Measurements from ENCODE around the gene ME3.
A peak's percentile ranks its signal among the peaks of the same experiment; 100 is the strongest.

Gene ME3
- total RNA-seq: 3.2 to 10.2 (median 4.3) reads per million in 4 donors

DNA sequence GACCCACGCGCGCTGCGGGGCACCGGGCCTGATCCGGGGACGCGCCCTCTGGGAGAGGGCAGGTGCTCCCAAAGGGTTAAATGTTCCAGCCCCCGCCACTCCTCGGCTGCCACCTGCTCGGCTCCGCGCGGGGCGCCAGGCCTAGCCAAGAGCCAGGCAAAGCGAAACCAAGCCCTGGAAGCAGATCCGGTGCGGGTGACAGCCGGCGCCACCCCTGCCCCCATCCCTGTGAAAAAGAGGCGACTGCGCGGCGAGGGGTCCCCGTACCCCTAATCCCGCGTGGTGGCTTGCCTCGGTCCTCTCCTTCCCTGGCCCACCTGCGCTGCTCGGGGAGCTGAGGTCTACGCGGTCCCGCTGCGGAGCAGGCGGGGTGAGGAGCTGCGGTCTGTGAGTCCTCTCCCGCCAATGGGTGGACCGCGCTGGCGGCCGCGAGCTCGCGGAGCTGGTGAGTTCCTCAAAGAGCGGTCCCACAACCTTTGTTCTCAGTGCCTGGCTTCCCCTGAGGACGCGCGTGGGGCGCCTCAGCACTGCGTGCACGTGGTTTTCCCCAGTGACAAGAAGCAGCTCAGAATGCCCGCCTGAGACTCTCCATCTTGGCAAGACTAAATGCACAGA lies at the start of gene ME3:
ME3 (minus strand) TSS at position 610 of the 615 bp plus-strand sequence.
- peak; percentile 7 to 60 (median 19) for DNase-seq

DNA sequence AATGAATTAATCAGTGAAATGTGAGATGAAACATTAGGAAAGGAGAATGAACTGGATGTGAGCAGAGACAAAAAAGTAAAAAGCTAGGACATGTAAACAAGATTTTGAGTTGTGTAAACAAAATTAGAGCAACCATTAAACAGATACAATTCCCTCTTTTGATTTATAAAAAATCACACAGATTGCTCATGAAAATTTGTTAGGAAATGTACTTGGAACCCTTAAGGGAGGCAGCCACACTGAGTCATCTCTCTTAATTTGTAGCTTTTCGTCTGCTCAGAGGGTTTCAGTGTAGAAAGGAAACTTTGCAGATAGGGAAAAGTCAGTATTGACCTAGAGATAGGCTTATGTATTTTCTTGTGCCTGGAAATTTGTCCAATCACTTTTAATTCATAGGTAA lies 49.6 kb upstream of the ME3 start:
- DNase-seq: no peak

- DNase-seq: no peak
Measured at GRCh38 chr11:86720546-86720945, 48.1 kb upstream of the ME3 start.

DNA sequence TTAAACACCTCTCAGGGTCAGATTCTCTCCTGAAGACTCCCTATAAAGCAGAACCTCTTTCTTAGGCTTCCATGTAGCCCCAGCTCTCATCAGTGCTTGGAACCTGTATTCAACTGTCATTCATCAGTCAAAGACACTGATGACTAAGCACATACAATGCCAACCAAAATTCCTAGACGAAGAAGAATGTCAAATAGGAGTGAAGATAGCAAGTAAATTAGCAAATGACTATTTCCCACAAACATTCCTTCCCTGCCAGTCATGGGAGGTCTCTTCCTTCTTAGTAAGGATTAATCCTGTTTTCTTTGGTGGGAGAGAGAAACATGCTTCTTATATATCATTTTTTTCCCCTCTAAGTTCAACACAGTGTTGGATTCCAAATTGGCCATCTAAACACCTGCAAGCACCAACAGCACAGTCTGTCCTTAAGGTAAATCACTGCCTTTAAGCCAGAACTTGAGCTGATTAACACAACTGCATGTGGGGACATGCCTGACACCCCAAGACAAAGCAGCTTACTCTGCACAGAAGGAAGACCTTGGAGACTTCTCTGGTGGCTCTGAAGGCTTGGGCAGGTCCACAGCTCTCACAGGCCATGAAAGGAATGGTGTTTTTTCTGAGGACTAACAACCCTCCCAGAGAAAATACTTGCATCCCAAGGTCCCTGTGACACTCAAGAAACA lies 47.5 kb upstream of the ME3 start:
- no peak for DNase-seq

- DNase-seq: no peak
Measured at GRCh38 chr11:86718999-86719398, 46.6 kb upstream of the ME3 start.

DNA sequence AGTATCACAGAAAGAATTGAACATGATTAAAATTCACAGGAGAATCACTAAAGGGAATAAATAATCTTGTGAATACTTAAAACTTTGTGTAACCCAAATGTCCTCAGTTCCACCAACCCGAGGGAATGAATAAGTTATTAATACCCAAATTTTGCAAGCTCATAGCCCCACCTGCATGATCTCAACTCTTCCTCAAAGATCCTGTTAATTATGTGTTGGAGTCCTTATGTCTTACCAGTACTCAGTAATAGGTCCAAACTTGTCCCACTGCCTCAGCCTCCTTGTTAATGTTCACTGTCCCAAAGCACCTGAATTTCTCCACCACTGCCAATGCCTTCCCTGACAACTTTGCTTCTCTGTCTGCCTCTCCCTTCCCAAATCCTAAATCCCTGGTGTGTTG lies 46.1 kb upstream of the ME3 start:
- DNase-seq: no peak

DNA sequence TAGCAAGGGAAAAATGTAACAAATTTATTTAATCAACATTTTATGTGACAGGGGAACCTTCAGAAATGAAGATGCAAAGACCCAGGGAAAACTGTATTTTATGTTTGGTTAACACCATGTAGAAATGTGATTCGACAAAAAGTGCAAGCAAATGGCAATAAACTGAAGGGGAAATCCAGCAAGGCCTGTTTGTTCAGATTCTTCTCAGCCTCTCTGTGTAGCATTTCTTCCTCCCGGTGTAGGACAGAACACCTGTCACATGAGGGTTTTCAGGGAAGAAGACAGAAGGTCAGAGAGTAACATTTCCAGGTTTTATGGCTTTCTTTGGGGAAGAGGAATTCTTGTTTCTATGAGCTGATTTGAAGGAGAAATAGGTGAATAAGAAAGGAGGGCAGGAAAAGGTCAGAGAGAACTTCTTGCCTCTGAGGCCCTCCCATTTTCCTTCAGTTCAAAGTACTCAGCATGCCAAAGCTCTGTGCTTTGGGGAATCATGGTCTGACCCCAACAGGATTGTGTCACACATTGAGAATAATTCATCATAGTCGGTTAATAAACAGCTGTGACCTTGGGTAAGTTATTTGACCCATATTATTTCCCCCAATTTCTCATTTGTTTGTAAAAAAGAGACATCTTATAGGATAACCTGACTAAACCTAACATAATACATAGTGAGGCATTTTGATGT lies 45.5 kb upstream of the ME3 start:
- no peak for DNase-seq

- no peak for DNase-seq
Measured at GRCh38 chr11:86715611-86716010, 43.2 kb upstream of the ME3 start.

GRCh38 chr11:86713552-86713951 lies 41.1 kb upstream of the ME3 start:
- DNase-seq: no peak

DNA sequence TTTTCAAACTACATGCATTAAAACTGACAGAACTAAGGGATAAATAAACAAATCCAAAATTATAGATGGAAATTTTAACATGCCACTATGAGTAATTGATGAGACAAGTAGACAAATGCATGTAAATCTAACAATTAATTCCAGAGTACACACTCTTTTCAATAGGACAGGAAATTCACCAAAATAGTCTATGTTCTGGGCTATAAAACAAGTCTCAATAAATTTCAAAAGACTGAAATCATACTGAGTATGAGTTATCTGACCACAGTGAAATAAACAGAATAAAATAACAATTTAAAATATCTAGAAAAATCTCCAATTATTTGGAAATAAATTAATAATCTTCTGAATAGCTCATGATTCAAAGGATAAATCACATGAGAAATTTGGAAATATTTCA lies 38.5 kb upstream of the ME3 start:
- no peak for DNase-seq

GRCh38 chr11:86708669-86709068 lies 36.3 kb upstream of the ME3 start:
- no peak for DNase-seq

DNA sequence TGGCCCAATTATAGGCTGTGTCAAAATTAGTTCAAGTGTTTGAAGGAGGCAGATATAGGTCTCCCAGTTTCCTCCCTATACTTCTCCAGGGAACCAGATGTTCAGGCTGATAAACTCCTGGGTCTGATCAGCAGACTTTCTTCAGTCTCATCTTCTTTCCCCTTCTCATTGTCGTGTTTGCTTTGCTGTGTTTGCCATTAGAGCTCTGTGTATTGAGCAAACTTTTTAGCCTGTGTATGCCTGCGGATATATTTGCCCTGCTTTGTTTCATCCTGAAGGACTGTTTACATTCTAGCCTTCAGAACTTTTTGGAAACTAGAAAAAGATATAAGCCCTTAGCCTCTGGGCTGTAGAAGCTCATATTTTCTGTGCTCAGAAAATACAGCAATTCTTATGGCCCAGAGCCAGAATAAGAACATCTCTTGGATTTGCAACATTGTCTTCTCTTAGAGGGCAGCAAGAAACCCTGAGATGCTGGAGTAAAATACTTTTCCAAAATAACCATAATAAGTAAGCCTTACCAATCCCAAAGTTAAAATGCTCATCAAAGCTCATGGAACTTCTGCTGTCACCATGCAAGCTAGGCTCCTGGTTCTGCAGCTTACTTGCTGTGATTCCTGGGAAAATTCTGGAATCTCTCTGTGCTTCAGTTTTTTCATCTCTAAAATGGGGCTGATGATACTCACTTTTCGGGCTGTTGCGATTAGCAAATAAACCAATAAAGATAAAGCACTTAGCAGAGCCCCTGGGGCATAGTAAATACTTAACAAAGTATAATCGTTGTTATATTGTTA lies 34.1 kb upstream of the ME3 start:
- DNase-seq: no peak

- no peak for DNase-seq
Measured at GRCh38 chr11:86704710-86705109, 32.3 kb upstream of the ME3 start.

DNA sequence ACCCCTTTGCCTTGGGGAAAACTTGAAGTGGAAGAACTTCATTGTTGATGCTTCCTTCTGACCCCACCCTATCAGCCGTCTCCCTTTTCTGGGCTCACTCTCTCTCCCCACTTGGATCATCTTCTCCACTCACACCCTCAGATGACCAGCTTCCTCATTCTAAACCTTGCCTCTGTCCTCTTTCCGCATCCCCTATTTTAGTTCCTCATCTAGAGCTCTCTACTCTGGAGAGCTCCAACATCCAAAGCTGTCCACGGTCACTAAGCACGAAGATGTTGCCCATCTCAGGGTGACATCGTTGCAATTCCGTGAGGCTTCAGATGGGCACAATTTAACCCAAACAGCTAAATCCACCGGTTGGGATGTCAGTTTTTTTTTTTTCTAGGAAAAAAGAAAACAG lies 31.6 kb upstream of the ME3 start:
- no peak for DNase-seq

GRCh38 chr11:86702220-86702983 lies 30.0 kb upstream of the ME3 start:
- no peak for DNase-seq

DNA sequence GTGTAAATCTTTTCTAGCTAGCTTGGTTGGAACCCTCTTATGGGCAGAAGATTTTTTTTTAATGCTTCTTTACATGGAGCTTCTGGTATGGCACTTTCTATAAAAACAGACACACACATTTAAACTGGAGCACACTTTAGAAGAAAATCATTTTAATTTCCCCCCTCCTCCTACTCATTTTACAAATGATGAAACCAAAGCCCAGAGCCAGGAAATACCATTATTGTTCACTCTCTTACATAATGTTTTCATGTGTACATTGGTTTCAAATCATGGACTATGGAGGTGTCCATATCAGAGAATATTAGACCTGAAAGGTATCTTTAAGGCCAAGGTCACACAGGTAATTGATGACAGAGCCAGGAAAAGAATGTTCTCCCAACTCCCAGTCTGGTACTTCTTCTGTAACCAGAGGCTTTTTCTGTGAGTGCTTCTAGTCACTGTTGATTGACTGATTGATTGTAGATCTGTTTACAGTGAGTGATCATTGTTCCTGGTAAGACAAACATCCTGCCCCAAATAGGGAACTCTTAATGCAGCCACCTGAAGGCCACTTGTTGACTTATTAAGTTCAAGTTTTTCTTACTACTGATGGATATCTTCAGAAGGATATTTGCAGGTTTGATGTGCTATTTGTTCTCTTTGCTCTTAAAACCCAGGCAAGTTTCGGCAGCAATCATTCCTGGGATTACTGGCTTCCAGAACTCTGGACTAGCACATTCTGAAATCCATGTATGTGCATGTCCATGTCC lies 26.8 kb upstream of the ME3 start:
- DNase-seq: no peak

DNA sequence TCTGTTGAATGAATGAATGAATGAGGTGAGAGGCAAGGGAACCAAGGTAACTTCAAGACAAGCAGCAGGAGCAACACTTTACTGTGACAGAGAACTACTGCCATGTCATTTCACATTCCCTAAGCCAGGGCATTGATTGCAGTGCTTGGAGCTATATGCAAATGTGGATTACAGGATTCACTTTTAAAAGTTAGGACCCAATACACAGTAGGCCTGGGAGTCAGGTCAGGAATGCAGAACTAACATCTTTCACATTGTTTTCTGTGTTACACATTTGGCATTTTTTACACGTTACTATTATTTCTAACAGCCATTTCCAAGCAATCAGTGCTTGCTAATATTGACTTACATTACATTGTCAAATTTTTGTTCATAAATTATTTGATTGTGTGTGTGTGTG lies 26.2 kb upstream of the ME3 start:
- DNase-seq: no peak

- DNase-seq: no peak
Measured at GRCh38 chr11:86696451-86696850, 24.0 kb upstream of the ME3 start.

- no peak for DNase-seq
Measured at GRCh38 chr11:86696004-86696403, 23.6 kb upstream of the ME3 start.

- DNase-seq: no peak
Measured at GRCh38 chr11:86695373-86695772, 23.0 kb upstream of the ME3 start.

- no peak for DNase-seq
Measured at GRCh38 chr11:86693518-86693917, 21.1 kb upstream of the ME3 start.

GRCh38 chr11:86692746-86693145 lies 20.3 kb upstream of the ME3 start:
- DNase-seq: no peak

Data from T-helper 1 cell (primary cell).